Stomach smooth muscle (tissue), 2 donors: Measurements from ENCODE around the gene LRIG1.

Experiments
- H3K27ac ChIP-seq: one replicate; pipeline ENCODE4 v1.7.0; 2013; ENCODE audit warnings: mild to moderate bottlenecking, low read length, inconsistent platforms
- H3K27me3 ChIP-seq, 2 donors: one replicate each; pipeline ENCODE4 v1.7.0; 2013; ENCODE audit warnings: low read length in 2 of 2; ENCODE audit not compliant: insufficient read depth in 2 of 2, control insufficient read depth in 1 of 2
- H3K36me3 ChIP-seq, 2 donors: one replicate each; pipeline ENCODE4 v1.7.0; 2013; ENCODE audit warnings: low read length in 2 of 2; ENCODE audit not compliant: control insufficient read depth in 2 of 2, insufficient read depth in 2 of 2
- H3K4me1 ChIP-seq: one replicate; pipeline ENCODE4 v1.7.0; 2013; ENCODE audit warnings: low read length; ENCODE audit not compliant: control insufficient read depth, insufficient read depth
- H3K4me3 ChIP-seq, 2 donors: one replicate each; pipeline ENCODE4 v1.7.0; 2013; ENCODE audit warnings: low read length in 2 of 2
- H3K9ac ChIP-seq, 2 donors: one replicate each; pipeline ENCODE4 v1.7.0; 2013; ENCODE audit warnings: low read length in 2 of 2, mild to moderate bottlenecking in 1 of 2
- H3K9me3 ChIP-seq, 2 donors: one replicate each; pipeline ENCODE4 v1.7.0; 2013; ENCODE audit warnings: low read length in 2 of 2; ENCODE audit not compliant: control insufficient read depth in 2 of 2
- donor health status: healthy.
- donor health status: Pancreatic carcinoma.

LRIG1 gene

DNA sequence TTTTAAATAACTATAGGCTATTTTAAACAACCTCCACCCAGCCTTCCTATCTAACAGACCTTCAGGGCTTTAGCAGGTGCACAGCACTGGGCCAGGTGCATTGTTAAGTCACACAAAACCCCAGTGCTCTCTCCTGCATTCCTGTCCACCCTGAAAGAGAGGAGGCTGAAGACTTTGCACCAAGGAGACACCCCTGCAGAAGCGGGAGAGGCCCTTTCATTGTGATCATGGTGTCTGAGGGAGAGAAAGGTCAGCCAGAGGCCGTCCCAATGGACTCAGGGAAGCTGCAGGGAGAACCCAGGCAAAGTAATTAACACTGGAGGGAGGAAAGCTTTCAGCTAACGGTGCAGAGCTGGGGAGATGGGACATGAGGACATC lies 5.2 kb downstream of the LRIG1 start:
- Histone ChIP-seq H3K4me3 (peak overlapping the region; percentile 10 to 50), H3K9ac (peak overlapping the region in 1 of 2 donors; percentile 8), H3K27me3 (no peaks in the 10 kb centered on the region), H3K36me3 (no peaks in the 10 kb centered on the region), H3K9me3 (no peaks in the 10 kb centered on the region), H3K27ac (peak overlapping the region; percentile 50), H3K4me1 (peaks cover 38% of the 10 kb centered on the region)

GRCh38 chr3:66494959-66495667 lies 5.7 kb downstream of the LRIG1 start:
- Histone ChIP-seq H3K27ac (peak overlapping the region; percentile 50), H3K27me3 (no peaks in the 10 kb centered on the region), H3K4me3 (peak overlapping the region; percentile 10 to 50), H3K36me3 (no peaks in the 10 kb centered on the region), H3K9me3 (no peaks in the 10 kb centered on the region), H3K4me1 (peaks cover 40% of the 10 kb centered on the region), H3K9ac (peak overlapping the region in 1 of 2 donors; percentile 8)

- Histone ChIP-seq H3K27ac (peak overlapping the region; percentile 19), H3K4me3 (no peak overlapping the region), H3K4me1 (peaks cover 40% of the 10 kb centered on the region), H3K36me3 (no peaks in the 10 kb centered on the region), H3K27me3 (no peaks in the 10 kb centered on the region), H3K9ac (no peak overlapping the region), H3K9me3 (no peaks in the 10 kb centered on the region)
These were observed 7.2 kb downstream of the LRIG1 start for GRCh38 chr3:66493458-66494099.

GRCh38 chr3:66492672-66493071 lies 8.2 kb downstream of the LRIG1 start:
- peaks cover 41% of the 10 kb centered on the region for H3K4me1 ChIP-seq
- H3K27ac ChIP-seq, result peak overlapping the region; percentile 19
- H3K36me3 ChIP-seq, result no peaks in the 10 kb centered on the region
- H3K4me3 ChIP-seq, result peak overlapping the region in 1 of 2 donors; percentile 34
- H3K27me3 ChIP-seq, result no peaks in the 10 kb centered on the region
- H3K9me3 ChIP-seq, result no peaks in the 10 kb centered on the region
- no peak overlapping the region for H3K9ac ChIP-seq

DNA sequence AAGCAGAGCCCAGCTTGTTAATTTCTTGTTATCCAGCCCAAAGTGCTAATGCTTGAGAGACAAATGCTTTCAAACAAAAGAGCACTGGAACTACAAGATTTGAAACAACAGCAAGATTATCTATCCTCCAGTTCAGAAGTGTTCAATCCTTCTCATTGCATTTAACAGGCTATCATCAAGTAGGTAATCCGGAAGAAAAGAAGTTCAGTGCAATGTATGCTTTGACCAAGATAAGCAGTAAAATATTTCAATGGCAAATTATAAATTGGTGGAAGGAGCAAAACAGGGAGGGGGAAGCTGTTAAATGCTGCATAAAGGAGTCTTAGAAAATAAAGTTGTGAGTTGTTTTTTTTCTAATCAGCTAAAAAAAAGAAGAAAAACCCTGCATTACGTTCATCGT lies 8.8 kb downstream of the LRIG1 start:
- H3K4me1 ChIP-seq, result peaks cover 42% of the 10 kb centered on the region
- no peak overlapping the region for H3K27ac ChIP-seq
- H3K9me3 ChIP-seq, result no peaks in the 10 kb centered on the region
- no peaks in the 10 kb centered on the region for H3K27me3 ChIP-seq
- H3K36me3 ChIP-seq, result no peaks in the 10 kb centered on the region
- H3K4me3 ChIP-seq, result no peak overlapping the region
- H3K9ac ChIP-seq, result no peak overlapping the region

DNA sequence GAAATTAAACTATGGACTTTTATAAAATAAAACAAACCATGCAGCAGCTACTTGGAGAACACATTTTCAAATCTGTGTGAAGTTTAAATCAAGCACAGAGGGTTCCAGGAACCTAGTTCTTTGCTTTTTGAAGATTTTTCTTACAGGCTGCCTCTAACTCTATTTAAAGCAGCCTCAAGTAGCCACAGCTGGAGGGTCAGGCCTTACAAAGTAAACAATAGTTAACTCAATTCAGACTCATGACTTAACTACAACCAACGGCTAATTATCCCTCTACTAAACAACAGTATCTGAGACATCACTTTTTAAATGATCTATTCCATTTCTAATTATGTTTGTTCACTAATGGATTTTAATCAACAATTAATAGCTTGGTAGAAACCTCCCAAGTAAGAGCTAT lies 9.8 kb downstream of the LRIG1 start:
- Histone ChIP-seq H3K27ac (no peak overlapping the region), H3K4me3 (no peak overlapping the region), H3K9ac (peak overlapping the region in 1 of 2 donors; percentile 4), H3K36me3 (no peaks in the 10 kb centered on the region), H3K4me1 (peaks cover 48% of the 10 kb centered on the region), H3K9me3 (no peaks in the 10 kb centered on the region), H3K27me3 (no peaks in the 10 kb centered on the region)

GRCh38 chr3:66490214-66490613 lies 10.6 kb downstream of the LRIG1 start:
- no peaks in the 10 kb centered on the region for H3K36me3 ChIP-seq
- peak overlapping the region in 1 of 2 donors; percentile 4 for H3K9ac ChIP-seq
- peaks cover 48% of the 10 kb centered on the region for H3K4me1 ChIP-seq
- peak overlapping the region; percentile 33 for H3K27ac ChIP-seq
- H3K4me3 ChIP-seq, result peak overlapping the region in 1 of 2 donors; percentile 30
- H3K27me3 ChIP-seq, result no peaks in the 10 kb centered on the region
- no peaks in the 10 kb centered on the region for H3K9me3 ChIP-seq

- Histone ChIP-seq H3K27me3 (no peaks in the 10 kb centered on the region), H3K9ac (no peak overlapping the region), H3K27ac (peak overlapping the region; percentile 33), H3K9me3 (no peaks in the 10 kb centered on the region), H3K36me3 (no peaks in the 10 kb centered on the region), H3K4me1 (peaks cover 48% of the 10 kb centered on the region), H3K4me3 (no peak overlapping the region)
These were observed 11.2 kb downstream of the LRIG1 start for GRCh38 chr3:66489581-66489980.

- H3K4me1 ChIP-seq, result peaks cover 53% of the 10 kb centered on the region
- peak overlapping the region; percentile 56 for H3K27ac ChIP-seq
- H3K27me3 ChIP-seq, result no peaks in the 10 kb centered on the region
These were observed 11.7 kb downstream of the LRIG1 start for GRCh38 chr3:66489115-66489514.

GRCh38 chr3:66488492-66488891 lies 12.3 kb downstream of the LRIG1 start:
- H3K4me1 ChIP-seq, result peaks cover 58% of the 10 kb centered on the region
- no peaks in the 10 kb centered on the region for H3K27me3 ChIP-seq
- H3K9ac ChIP-seq, result no peak overlapping the region
- H3K36me3 ChIP-seq, result no peaks in the 10 kb centered on the region
- peak overlapping the region; percentile 56 for H3K27ac ChIP-seq
- no peaks in the 10 kb centered on the region for H3K9me3 ChIP-seq
- no peak overlapping the region for H3K4me3 ChIP-seq

More at GRCh38 chr3:66489115-66489514, 11.7 kb downstream of the LRIG1 start:
- Histone ChIP-seq H3K36me3 (no peaks in the 10 kb centered on the region), H3K9me3 (no peaks in the 10 kb centered on the region), H3K9ac (no peak overlapping the region), H3K4me3 (no peak overlapping the region)

- Histone ChIP-seq H3K9ac (peak overlapping the region in 1 of 2 donors; percentile 58), H3K4me3 (no peak overlapping the region), H3K27ac (peak overlapping the region; percentile 88)
These were observed 13.4 kb downstream of the LRIG1 start for GRCh38 chr3:66487465-66487864.

More at GRCh38 chr3:66487465-66487864, 13.4 kb downstream of the LRIG1 start:
- Histone ChIP-seq H3K4me1 (peaks cover 56% of the 10 kb centered on the region), H3K27me3 (no peaks in the 10 kb centered on the region), H3K36me3 (no peaks in the 10 kb centered on the region), H3K9me3 (no peaks in the 10 kb centered on the region)
